Mesendoderm (in vitro differentiated cells): Measurements from ENCODE around the gene RERE.
"Not testable (repeated sequence)": the region's sequence is repeated elsewhere in the genome, so short reads cannot be mapped to it uniquely, and the experiment has no call there.

Experiments used
- DNase-seq: peaks from one replicate; pipeline ENCODE4 v3.0.0; 2013
- H2AK5ac ChIP-seq: 2 replicates; pipeline ENCODE4 v1.6.1; 2013; ENCODE audit warnings: low read length, inconsistent platforms
- H2BK120ac ChIP-seq: 2 replicates; pipeline ENCODE4 v1.6.1; 2013; ENCODE audit warnings: low read depth, mild to moderate bottlenecking, low read length, moderate library complexity, mixed read lengths
- H2BK15ac ChIP-seq: replicated peaks from 2 replicates; pipeline ENCODE4 v1.6.1; 2013; ENCODE audit warnings: low read depth, mild to moderate bottlenecking, moderate library complexity
- H2BK5ac ChIP-seq: 2 replicates; pipeline ENCODE4 v1.6.1; 2013; ENCODE audit warnings: low read length, inconsistent platforms
- H3K18ac ChIP-seq: 2 replicates; pipeline ENCODE4 v1.6.1; 2013; ENCODE audit warnings: mild to moderate bottlenecking, low read length, mixed read lengths
- H3K23ac ChIP-seq: one replicate; pipeline ENCODE4 v1.6.1; 2013; ENCODE audit warnings: low read length
- H3K27ac ChIP-seq: 2 replicates; pipeline ENCODE4 v1.5.1; 2013; ENCODE audit warnings: low read depth, mild to moderate bottlenecking, inconsistent platforms, low read length, moderate library complexity
- H3K27me3 ChIP-seq: 2 replicates; pipeline ENCODE4 v1.6.1; 2013; ENCODE audit warnings: low read length, control low read depth, mild to moderate bottlenecking, inconsistent platforms; ENCODE audit not compliant: insufficient read depth, poor library complexity
- H3K36me3 ChIP-seq: 2 replicates; pipeline ENCODE4 v1.6.1; 2013; ENCODE audit warnings: low read length, inconsistent platforms; ENCODE audit not compliant: control insufficient read depth, insufficient read depth
- H3K4ac ChIP-seq: one replicate; pipeline ENCODE4 v1.6.1; 2013; ENCODE audit warnings: low read depth, mild to moderate bottlenecking, low read length, moderate library complexity
- H3K4me1 ChIP-seq: 2 replicates; pipeline ENCODE4 v1.6.1; 2013; ENCODE audit warnings: low read depth, low read length, inconsistent platforms; ENCODE audit not compliant: control insufficient read depth
- H3K4me2 ChIP-seq: 2 replicates; pipeline ENCODE4 v1.6.1; 2013; ENCODE audit warnings: low read length
- H3K4me3 ChIP-seq: 2 replicates; pipeline ENCODE4 v1.5.1; 2013; ENCODE audit warnings: mild to moderate bottlenecking, low read length
- H3K56ac ChIP-seq: one replicate; pipeline ENCODE4 v1.6.1; 2013; ENCODE audit warnings: low read length
- H3K79me1 ChIP-seq: 2 replicates; pipeline ENCODE4 v1.6.1; 2013; ENCODE audit warnings: low read length, inconsistent platforms
- H3K79me2 ChIP-seq: 2 replicates; pipeline ENCODE4 v1.6.1; 2013; ENCODE audit warnings: mild to moderate bottlenecking, low read length; ENCODE audit not compliant: control insufficient read depth, insufficient read depth
- H3K9ac ChIP-seq: 2 replicates; pipeline ENCODE4 v1.6.1; 2013; ENCODE audit warnings: low read length, inconsistent platforms
- H4K5ac ChIP-seq: one replicate; pipeline ENCODE4 v1.6.1; 2013; ENCODE audit warnings: low read length
- H4K8ac ChIP-seq: one replicate; pipeline ENCODE4 v1.6.1; 2013; ENCODE audit warnings: low read depth, mild to moderate bottlenecking, control low read depth, low read length, moderate library complexity
- WGBS: extraction: QIAGEN DNeasy Blood & Tissue Kit; methylation state at CpG from one replicate; pipeline ENCODE4 v1.1.7; 2013; ENCODE audit warnings: low lambda C conversion rate, missing lambda C conversion rate; ENCODE audit not compliant: insufficient coverage; ENCODE audit errors: extremely low coverage; 5-methylcytosine and 5-hydroxymethylcytosine counted together

The RERE gene

GRCh38 chr1:8789314-8790214 is 27.9 kb downstream of the RERE start:
- H3K79me1 ChIP-seq: peaks cover 8% of the 10 kb centered on the region
- H3K79me2 ChIP-seq: peaks cover 5% of the 10 kb centered on the region
- H3K9ac ChIP-seq: no peak overlapping the region
- H3K4me2 ChIP-seq: no peak overlapping the region
- DNase-seq: peak; percentile 71
- H3K27me3 ChIP-seq: no peaks in the 10 kb centered on the region
- H3K4ac ChIP-seq: no peak overlapping the region
- H2BK5ac ChIP-seq: peak overlapping the region; percentile 48
- H3K4me3 ChIP-seq: no peak overlapping the region
- no peak overlapping the region for H2BK15ac ChIP-seq
- no CpG with 5 or more reads among the region's 11 CpGs for WGBS
- no peak overlapping the region for H3K23ac ChIP-seq
- H4K8ac ChIP-seq: no peak overlapping the region
- H3K18ac ChIP-seq: no peak overlapping the region
- no peak overlapping the region for H2BK120ac ChIP-seq
- H3K56ac ChIP-seq: no peak overlapping the region
- H3K27ac ChIP-seq: peak overlapping the region; percentile 12
- H2AK5ac ChIP-seq: no peak overlapping the region
- H4K5ac ChIP-seq: no peak overlapping the region
- no peaks in the 10 kb centered on the region for H3K36me3 ChIP-seq
- peaks cover 11% of the 10 kb centered on the region for H3K4me1 ChIP-seq

GRCh38 chr1:8787218-8787617 is 30.2 kb downstream of the RERE start:
- no peak overlapping the region for H3K18ac ChIP-seq
- no peaks in the 10 kb centered on the region for H3K36me3 ChIP-seq
- no peak overlapping the region for H3K56ac ChIP-seq
- peaks cover 10% of the 10 kb centered on the region for H3K79me2 ChIP-seq
- no peak overlapping the region for H2AK5ac ChIP-seq
- no CpG with 5 or more reads among the region's 3 CpGs for WGBS
- H3K9ac ChIP-seq: no peak overlapping the region
- no peak overlapping the region for H2BK5ac ChIP-seq
- no peak overlapping the region for H2BK15ac ChIP-seq
- H3K4me2 ChIP-seq: no peak overlapping the region
- no peak overlapping the region for H4K8ac ChIP-seq
- no peaks in the 10 kb centered on the region for H3K27me3 ChIP-seq
- peaks cover 11% of the 10 kb centered on the region for H3K4me1 ChIP-seq
- H3K4ac ChIP-seq: no peak overlapping the region
- no peak for DNase-seq
- H3K27ac ChIP-seq: no peak overlapping the region
- no peak overlapping the region for H3K23ac ChIP-seq
- H3K4me3 ChIP-seq: no peak overlapping the region
- peaks cover 13% of the 10 kb centered on the region for H3K79me1 ChIP-seq
- H4K5ac ChIP-seq: no peak overlapping the region
- no peak overlapping the region for H2BK120ac ChIP-seq

- not testable (repeated sequence) for H2AK5ac ChIP-seq, H2BK15ac ChIP-seq, H3K18ac ChIP-seq, H2BK120ac ChIP-seq, H3K79me2 ChIP-seq, H3K27me3 ChIP-seq, H3K36me3 ChIP-seq, H3K4me3 ChIP-seq, H4K5ac ChIP-seq, H3K9ac ChIP-seq, H3K27ac ChIP-seq, H2BK5ac ChIP-seq, DNase-seq, H3K4me1 ChIP-seq, H3K23ac ChIP-seq, H4K8ac ChIP-seq, H3K4ac ChIP-seq, H3K4me2 ChIP-seq, H3K56ac ChIP-seq
- peaks cover 13% of the 10 kb centered on the region for H3K79me1 ChIP-seq
- no CpG with 5 or more reads among the region's 4 CpGs for WGBS
Observed at GRCh38 chr1:8786204-8786603, 31.2 kb downstream of the RERE start.

GRCh38 chr1:8782955-8783354 is 34.5 kb downstream of the RERE start:
- no peaks in the 10 kb centered on the region for H3K27me3 ChIP-seq
- H3K9ac ChIP-seq: no peak overlapping the region
- H3K4me2 ChIP-seq: no peak overlapping the region
- H2BK15ac ChIP-seq: no peak overlapping the region
- H2AK5ac ChIP-seq: no peak overlapping the region
- no peak overlapping the region for H3K23ac ChIP-seq
- H2BK120ac ChIP-seq: no peak overlapping the region
- WGBS: no CpG with 5 or more reads among the region's 2 CpGs
- H3K18ac ChIP-seq: no peak overlapping the region
- H3K27ac ChIP-seq: no peak overlapping the region
- H3K4ac ChIP-seq: no peak overlapping the region
- no peak overlapping the region for H4K8ac ChIP-seq
- H3K79me1 ChIP-seq: peaks cover 11% of the 10 kb centered on the region
- H3K79me2 ChIP-seq: peaks cover 11% of the 10 kb centered on the region
- H3K4me3 ChIP-seq: no peak overlapping the region
- H2BK5ac ChIP-seq: no peak overlapping the region
- H3K56ac ChIP-seq: no peak overlapping the region
- DNase-seq: no peak
- H3K4me1 ChIP-seq: peaks cover 1% of the 10 kb centered on the region
- no peaks in the 10 kb centered on the region for H3K36me3 ChIP-seq
- no peak overlapping the region for H4K5ac ChIP-seq

GRCh38 chr1:8782001-8782620 is 35.3 kb downstream of the RERE start:
- H3K79me2 ChIP-seq: peaks cover 11% of the 10 kb centered on the region
- no peak overlapping the region for H3K18ac ChIP-seq
- H3K27me3 ChIP-seq: no peaks in the 10 kb centered on the region
- H4K5ac ChIP-seq: no peak overlapping the region
- no peak overlapping the region for H3K23ac ChIP-seq
- WGBS: no CpG with 5 or more reads among the region's 3 CpGs
- H2BK15ac ChIP-seq: no peak overlapping the region
- H3K27ac ChIP-seq: no peak overlapping the region
- H3K79me1 ChIP-seq: peaks cover 11% of the 10 kb centered on the region
- no peak overlapping the region for H3K9ac ChIP-seq
- H2BK5ac ChIP-seq: no peak overlapping the region
- no peak overlapping the region for H3K56ac ChIP-seq
- H3K36me3 ChIP-seq: no peaks in the 10 kb centered on the region
- no peak overlapping the region for H3K4me2 ChIP-seq
- H4K8ac ChIP-seq: no peak overlapping the region
- no peak overlapping the region for H3K4ac ChIP-seq
- no peak overlapping the region for H2BK120ac ChIP-seq
- H2AK5ac ChIP-seq: no peak overlapping the region
- H3K4me1 ChIP-seq: peaks cover 1% of the 10 kb centered on the region
- DNase-seq: no peak
- H3K4me3 ChIP-seq: no peak overlapping the region
